ENCODE results near the gene JPH3.

Gene JPH3

DNA sequence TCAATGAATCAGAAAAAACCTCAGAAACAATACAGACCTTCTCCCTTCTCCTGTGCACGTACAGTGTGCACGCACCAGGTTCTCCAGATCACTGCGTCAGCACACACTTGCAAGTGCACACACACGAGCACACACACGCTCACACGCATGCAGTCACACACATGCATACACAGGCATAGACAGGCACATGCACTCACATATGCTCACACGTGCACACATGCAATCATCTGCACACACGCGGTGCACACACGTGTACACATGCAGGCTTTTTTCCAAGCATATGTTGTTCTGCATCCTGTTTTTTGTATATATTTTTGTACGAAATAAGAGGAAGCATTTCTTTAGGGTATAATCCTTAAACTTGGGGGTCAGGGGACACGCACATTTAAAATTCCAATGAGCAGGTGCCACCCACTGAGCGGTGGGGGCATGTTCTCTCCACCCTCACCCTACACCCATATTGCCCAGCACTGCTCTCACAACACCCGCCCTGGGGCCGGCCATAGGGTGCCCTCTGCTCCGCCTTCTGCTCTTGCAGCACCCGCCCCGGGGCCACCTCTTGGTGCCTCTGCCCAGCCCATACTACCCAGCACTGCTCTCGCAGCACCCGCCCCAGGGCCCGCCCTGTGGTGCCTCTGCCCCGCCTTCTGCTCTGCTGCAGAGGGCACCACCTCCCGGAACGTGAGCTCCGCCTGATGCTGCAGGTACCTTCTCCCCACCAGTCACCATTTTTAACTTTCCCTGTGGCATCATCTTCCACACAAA, 142.6 kb downstream of the JPH3 start:
- ATAC-seq = no peak

- no peak for ATAC-seq
Observed at GRCh38 chr16:87746178-87746577, 143.9 kb downstream of the JPH3 start.
